ENCODE results near the gene DSG2. TPM values are rescaled to one million over a fixed set of nuclear protein-coding genes. Genes with fewer than 3 reads are reported as not detected.
"Not testable (repeated sequence)": the region's sequence is repeated elsewhere in the genome, so short reads cannot be mapped to it uniquely, and the experiment has no call there.

The DSG2 gene
- total and polyA plus RNA-seq, 4 experiments from 2014 or later = not detected

- CTCF ChIA-PET (ENCODE audit: partially characterized antibody) = interaction anchor here (0.7 kb wide), 1 partner anchor 191 kb away, joined by 3 read pairs; no protein-coding TSS in a partner anchor
- H3K27me3 Mint-ChIP-seq = peaks cover 18 to 23% of the 10 kb centered on the region in 2 donors
- H3K4me3 ChIP-seq (ENCODE audit: low read length in 2 of 2) = no peak overlapping the region
These were observed 2.2 kb downstream of the DSG2 start for GRCh38 chr18:31500051-31500688.

DNA sequence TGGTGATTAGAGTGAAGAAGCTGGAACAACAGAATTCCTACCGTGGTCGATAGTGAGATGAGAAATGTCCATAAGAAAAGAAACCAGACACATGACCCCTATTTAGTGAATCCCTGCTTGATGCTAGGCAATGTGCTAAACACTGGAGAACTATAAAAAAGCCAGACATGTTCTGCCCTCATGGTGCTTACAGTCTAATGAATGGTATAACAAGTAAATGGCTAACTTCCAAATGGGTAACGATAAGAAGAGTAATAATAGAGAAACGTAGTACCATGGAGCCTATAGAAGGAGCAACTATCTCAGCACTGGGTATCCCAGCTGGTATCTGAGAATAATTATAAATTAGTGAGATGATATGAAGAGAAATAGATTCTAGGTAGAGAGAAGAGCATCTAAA is 5.0 kb downstream of the DSG2 start:
- no peak overlapping the region for H3K27ac Mint-ChIP-seq
- Histone ChIP-seq H3K27me3 (ENCODE audit: insufficient read depth, low read length) (peaks cover 8% of the 10 kb centered on the region), H3K4me3 (ENCODE audit: low read length in 2 of 2) (no peak overlapping the region), H3K36me3 (ENCODE audit: insufficient read depth, low read length) (no peaks in the 10 kb centered on the region), H3K9me3 (ENCODE audit: control insufficient read depth in 1 of 2, low read length in 2 of 2) (no peaks in the 10 kb centered on the region), H3K27ac (ENCODE audit: low read depth, low read length) (no peak overlapping the region), H3K4me1 (ENCODE audit: insufficient read depth, low read length) (no peaks in the 10 kb centered on the region)
- peaks cover 0 to 8% (median 3%) of the 10 kb centered on the region in 8 donors for H3K9me3 Mint-ChIP-seq
- H3K4me3 Mint-ChIP-seq = no peak overlapping the region
- H3K4me1 Mint-ChIP-seq = peaks cover 2 to 12% (median 3%) of the 10 kb centered on the region in 4 donors
- intact Hi-C loops (cut with micrococcal nuclease) = no loop called here
- no peak for DNase-seq
- H3K27me3 Mint-ChIP-seq = peaks cover 10 to 16% of the 10 kb centered on the region in 2 donors
- no peaks in the 10 kb centered on the region for H3K36me3 Mint-ChIP-seq
- ChIA-PET CTCF (ENCODE audit: partially characterized antibody) (no interaction called here), POLR2A (ENCODE audit: partially characterized antibody) (no interaction called here)

More at GRCh38 chr18:31500051-31500688, 2.2 kb downstream of the DSG2 start:
- Mint-ChIP-seq H3K36me3 (no peaks in the 10 kb centered on the region), H3K27ac (no peak overlapping the region), H3K9me3 (peaks cover 0 to 6% (median 1%) of the 10 kb centered on the region in 8 donors), H3K4me1 (peaks cover 2 to 12% (median 3%) of the 10 kb centered on the region in 4 donors), H3K4me3 (no peak overlapping the region)
- H3K4me1 ChIP-seq (ENCODE audit: insufficient read depth, low read length) = no peaks in the 10 kb centered on the region
- no peak overlapping the region for H3K27ac ChIP-seq (ENCODE audit: low read depth, low read length)
- no peaks in the 10 kb centered on the region for H3K9me3 ChIP-seq (ENCODE audit: control insufficient read depth in 1 of 2, low read length in 2 of 2)
- DNase-seq = no peak
- POLR2A ChIA-PET (ENCODE audit: partially characterized antibody) = no interaction called here
- intact Hi-C loops (cut with micrococcal nuclease) = no loop called here
- no peaks in the 10 kb centered on the region for H3K36me3 ChIP-seq (ENCODE audit: insufficient read depth, low read length)
- H3K27me3 ChIP-seq (ENCODE audit: insufficient read depth, low read length) = peaks cover 8% of the 10 kb centered on the region

- Histone ChIP-seq H3K27ac (ENCODE audit: low read depth, low read length) (no peak overlapping the region), H3K4me1 (ENCODE audit: insufficient read depth, low read length) (no peaks in the 10 kb centered on the region), H3K4me3 (ENCODE audit: low read length in 2 of 2) (no peak overlapping the region), H3K9me3 (ENCODE audit: control insufficient read depth in 1 of 2, low read length in 2 of 2) (no peaks in the 10 kb centered on the region), H3K27me3 (ENCODE audit: insufficient read depth, low read length) (peaks cover 8% of the 10 kb centered on the region), H3K36me3 (ENCODE audit: insufficient read depth, low read length) (no peaks in the 10 kb centered on the region)
- Mint-ChIP-seq H3K4me3 (no peak overlapping the region), H3K27ac (no peak overlapping the region), H3K9me3 (peaks cover 0 to 8% (median 3%) of the 10 kb centered on the region in 8 donors), H3K4me1 (peaks cover 0 to under 1% (median 0%) of the 10 kb centered on the region in 4 donors), H3K36me3 (no peaks in the 10 kb centered on the region), H3K27me3 (peaks cover 3 to 8% of the 10 kb centered on the region in 2 donors)
- no peak for DNase-seq
- CTCF ChIA-PET (ENCODE audit: partially characterized antibody) = no interaction called here
- intact Hi-C loops (cut with micrococcal nuclease) = no loop called here
- POLR2A ChIA-PET (ENCODE audit: partially characterized antibody) = no interaction called here
These were observed 6.6 kb downstream of the DSG2 start for GRCh38 chr18:31504455-31505147.

- DNase-seq = no peak
- POLR2A ChIA-PET (ENCODE audit: partially characterized antibody) = no interaction called here
- Mint-ChIP-seq H3K27me3 (peaks cover 3 to 7% of the 10 kb centered on the region in 2 donors), H3K9me3 (peaks cover 0 to 8% (median 3%) of the 10 kb centered on the region in 8 donors), H3K27ac (no peak overlapping the region), H3K4me3 (no peak overlapping the region), H3K36me3 (no peaks in the 10 kb centered on the region), H3K4me1 (no peaks in the 10 kb centered on the region)
- CTCF ChIA-PET (ENCODE audit: partially characterized antibody) = no interaction called here
- intact Hi-C loops (cut with micrococcal nuclease) = no loop called here
- no peak overlapping the region for H3K4me3 ChIP-seq (ENCODE audit: low read length in 2 of 2)
- peaks cover 6% of the 10 kb centered on the region for H3K27me3 ChIP-seq (ENCODE audit: insufficient read depth, low read length)
- no peaks in the 10 kb centered on the region for H3K4me1 ChIP-seq (ENCODE audit: insufficient read depth, low read length)
- H3K9me3 ChIP-seq (ENCODE audit: control insufficient read depth in 1 of 2, low read length in 2 of 2) = no peaks in the 10 kb centered on the region
- no peaks in the 10 kb centered on the region for H3K36me3 ChIP-seq (ENCODE audit: insufficient read depth, low read length)
- no peak overlapping the region for H3K27ac ChIP-seq (ENCODE audit: low read depth, low read length)
These were observed 7.2 kb downstream of the DSG2 start for GRCh38 chr18:31505156-31505555.

- CTCF ChIA-PET (ENCODE audit: partially characterized antibody) = no interaction called here
- DNase-seq = no peak
- no peak overlapping the region for H3K4me3 Mint-ChIP-seq
These were observed 8.2 kb downstream of the DSG2 start for GRCh38 chr18:31506024-31506742.

GRCh38 chr18:31507124-31507523 is 9.1 kb downstream of the DSG2 start:
- H3K27ac ChIP-seq (ENCODE audit: low read depth, low read length); H3K27me3 Mint-ChIP-seq; CTCF ChIA-PET (ENCODE audit: partially characterized antibody); H3K9me3 Mint-ChIP-seq; H3K27ac Mint-ChIP-seq; H3K4me1 Mint-ChIP-seq; POLR2A ChIA-PET (ENCODE audit: partially characterized antibody); H3K4me3 ChIP-seq (ENCODE audit: low read length in 2 of 2); H3K36me3 Mint-ChIP-seq; H3K4me1 ChIP-seq (ENCODE audit: insufficient read depth, low read length); H3K9me3 ChIP-seq (ENCODE audit: control insufficient read depth in 1 of 2, low read length in 2 of 2); H3K27me3 ChIP-seq (ENCODE audit: insufficient read depth, low read length); H3K4me3 Mint-ChIP-seq; DNase-seq; intact Hi-C loops (cut with micrococcal nuclease); H3K36me3 ChIP-seq (ENCODE audit: insufficient read depth, low read length): not testable (repeated sequence)

More at GRCh38 chr18:31506024-31506742, 8.2 kb downstream of the DSG2 start:
- H3K4me1 Mint-ChIP-seq = no peaks in the 10 kb centered on the region
- H3K9me3 Mint-ChIP-seq = peaks cover 0 to 8% (median 3%) of the 10 kb centered on the region in 8 donors
- Histone ChIP-seq H3K4me1 (ENCODE audit: insufficient read depth, low read length) (no peaks in the 10 kb centered on the region), H3K36me3 (ENCODE audit: insufficient read depth, low read length) (no peaks in the 10 kb centered on the region), H3K27ac (ENCODE audit: low read depth, low read length) (no peak overlapping the region), H3K27me3 (ENCODE audit: insufficient read depth, low read length) (no peaks in the 10 kb centered on the region), H3K9me3 (ENCODE audit: control insufficient read depth in 1 of 2, low read length in 2 of 2) (no peaks in the 10 kb centered on the region), H3K4me3 (ENCODE audit: low read length in 2 of 2) (no peak overlapping the region)
- peaks cover 3 to 5% of the 10 kb centered on the region in 2 donors for H3K27me3 Mint-ChIP-seq
- intact Hi-C loops (cut with micrococcal nuclease) = no loop called here
- no peaks in the 10 kb centered on the region for H3K36me3 Mint-ChIP-seq
- POLR2A ChIA-PET (ENCODE audit: partially characterized antibody) = no interaction called here
- H3K27ac Mint-ChIP-seq = no peak overlapping the region

GRCh38 chr18:31508781-31509180 is 10.8 kb downstream of the DSG2 start:
- H3K4me3 Mint-ChIP-seq = no peak overlapping the region

More at GRCh38 chr18:31508781-31509180, 10.8 kb downstream of the DSG2 start:
- H3K27me3 Mint-ChIP-seq = peaks cover 3 to 4% of the 10 kb centered on the region in 2 donors
- intact Hi-C loops (cut with micrococcal nuclease) = no loop called here
- H3K4me1 Mint-ChIP-seq = no peaks in the 10 kb centered on the region
- H3K27ac ChIP-seq (ENCODE audit: low read depth, low read length) = no peak overlapping the region
- no peaks in the 10 kb centered on the region for H3K4me1 ChIP-seq (ENCODE audit: insufficient read depth, low read length)
- H3K27me3 ChIP-seq (ENCODE audit: insufficient read depth, low read length) = no peaks in the 10 kb centered on the region
- no peak overlapping the region for H3K27ac Mint-ChIP-seq
- H3K36me3 ChIP-seq (ENCODE audit: insufficient read depth, low read length) = no peaks in the 10 kb centered on the region
- H3K4me3 ChIP-seq (ENCODE audit: low read length in 2 of 2) = no peak overlapping the region
- no peak for DNase-seq
- ChIA-PET CTCF (ENCODE audit: partially characterized antibody) (no interaction called here), POLR2A (ENCODE audit: partially characterized antibody) (no interaction called here)
- H3K9me3 ChIP-seq (ENCODE audit: control insufficient read depth in 1 of 2, low read length in 2 of 2) = no peaks in the 10 kb centered on the region
- no peaks in the 10 kb centered on the region for H3K36me3 Mint-ChIP-seq
- H3K9me3 Mint-ChIP-seq = peaks cover 0 to 8% (median 1%) of the 10 kb centered on the region in 8 donors
